Spleen (tissue), 11 donors: ENCODE data around the gene C1QTNF5. TPM values are rescaled to one million over a fixed set of nuclear protein-coding genes. Genes with fewer than 3 reads are reported as not detected.

Source experiments
- DNase-seq: peaks from one replicate; pipeline ENCODE4 v3.0.0-alpha.2; 2020
- H3K27ac ChIP-seq, 8 donors: fragments of 200-600 bp; sonication (generic) in 7 of 8; 1 replicate in 4 of 8; 2 replicates in 4 of 8; pipeline versions ENCODE4 v1.5.0 to v1.8.0; 2016 to 2021; ENCODE audit warnings: inconsistent platforms in 4 of 8, mild to moderate bottlenecking in 4 of 8, moderate library complexity in 1 of 8
- H3K27me3 ChIP-seq, 7 donors: fragments of 200-600 bp; sonication (generic) in 6 of 7; replicated peaks in 1 of 7; 1 replicate in 4 of 7; 2 replicates in 3 of 7; pipeline versions ENCODE4 v1.5.0 to v1.8.0; 2016 to 2021; ENCODE audit warnings: inconsistent platforms in 3 of 7, mild to moderate bottlenecking in 1 of 7
- H3K36me3 ChIP-seq, 6 donors: fragments of 200-600 bp; sonication (generic) in 5 of 6; 1 replicate in 4 of 6; 2 replicates in 2 of 6; pipeline versions ENCODE4 v1.5.0 to v1.8.0; 2016 to 2021; ENCODE audit warnings: inconsistent platforms in 2 of 6
- H3K4me1 ChIP-seq, 6 donors: fragments of 200-600 bp; sonication (generic) in 5 of 6; 1 replicate in 3 of 6; 2 replicates in 3 of 6; pipeline versions ENCODE4 v1.5.0 to v1.8.0; 2016 to 2021; ENCODE audit warnings: inconsistent platforms in 3 of 6
- H3K4me3 ChIP-seq, 8 donors: fragments of 200-600 bp; sonication (generic) in 7 of 8; 1 replicate in 4 of 8; 2 replicates in 4 of 8; pipeline versions ENCODE4 v1.5.0 to v1.8.0; 2016 to 2021; ENCODE audit warnings: inconsistent platforms in 4 of 8, mild to moderate bottlenecking in 4 of 8, moderate library complexity in 2 of 8
- H3K9me3 ChIP-seq, 8 donors: fragments of 200-600 bp; sonication (generic) in 7 of 8; 1 replicate in 4 of 8; 2 replicates in 4 of 8; pipeline versions ENCODE4 v1.5.0 to v1.8.0; 2016 to 2021; ENCODE audit warnings: inconsistent platforms in 4 of 8
- POLR2A ChIP-seq, 3 donors: fragments of 450-650 bp; IDR thresholded peaks; one replicate each; pipeline ENCODE4 v1.5.1; 2017; ENCODE audit warnings: antibody characterized with exemption in 3 of 3, mild to moderate bottlenecking in 1 of 3
- POLR2AphosphoS5 ChIP-seq, 3 donors: sonication (generic); formaldehyde crosslinking; IDR thresholded peaks; one replicate each; pipeline ENCODE4 v1.5.1; 2017; ENCODE audit warnings: antibody characterized with exemption in 3 of 3
- WGBS, 5 donors: extraction: QIAGEN DNeasy Blood & Tissue Kit in 3 of 5; methylation state at CpG; one replicate each; pipeline versions ENCODE4 v1.1.5 to v1.1.7; 2013 to 2018; 5-methylcytosine and 5-hydroxymethylcytosine counted together
- intact Hi-C: fragments of 100-400 bp; cut with DNase I; formaldehyde crosslinking; loops from one replicate; pipeline ENCODE4 v1.15.0; 2023; ENCODE audit warnings: low total_unique reads
- polyA plus RNA-seq, 3 donors: library from polyadenylated mRNA; stranded (reverse); fragments of 200-250 nt; gene quantifications; one replicate each; pipeline ENCODE4 v1.2.1, GENCODE V29; 2013
- total RNA-seq, 7 donors: library from RNA; depleted of rRNA in 3 of 7; stranded (reverse); fragments of >200 nt in 3 of 7; fragmentation: NEBNext Ultra II Directional in 4 of 7; extraction: Animal tissue kit (Norgen Biotek cat#: 25700) in 4 of 7; gene quantifications; one replicate each; pipeline versions ENCODE4 v1.1.0 to v1.2.1, GENCODE V29; 2016 to 2021
- TF ChIP-seq, protein P1 (sequence below), 11 experiments: fragments of 200-600 bp in 7 of 11; fragments of 450-650 bp in 4 of 11; sonication (generic) in 4 of 11; IDR thresholded peaks in 8 of 11; conservative IDR thresholded peaks in 3 of 11; 1 replicate in 7 of 11; 2 replicates in 4 of 11; pipeline versions ENCODE4 v1.4.0 to v1.8.0; 2016 to 2021; ENCODE audit warnings: antibody characterized with exemption in 11 of 11, inconsistent platforms in 4 of 11, mild to moderate bottlenecking in 1 of 11
- donor health status: healthy with polysubstance abuse.
- donor health status: DM: no; HTN: no; CAD: no; lungs with moderate emphysema.
- donor health status: DM: no; HTN: no; CAD: no.
- donor health status: Bipolar disorder and iron deficiency.
- donor health status: healthy.
- donor health status: DM: no; HTN: no; CAD: no.
- donor health status: DM: yes; HTN: yes; CAD: no.

The C1QTNF5 gene
- total and polyA plus RNA-seq, 10 donors = 10.3 to 55.0 (median 29.9) TPM

DNA sequence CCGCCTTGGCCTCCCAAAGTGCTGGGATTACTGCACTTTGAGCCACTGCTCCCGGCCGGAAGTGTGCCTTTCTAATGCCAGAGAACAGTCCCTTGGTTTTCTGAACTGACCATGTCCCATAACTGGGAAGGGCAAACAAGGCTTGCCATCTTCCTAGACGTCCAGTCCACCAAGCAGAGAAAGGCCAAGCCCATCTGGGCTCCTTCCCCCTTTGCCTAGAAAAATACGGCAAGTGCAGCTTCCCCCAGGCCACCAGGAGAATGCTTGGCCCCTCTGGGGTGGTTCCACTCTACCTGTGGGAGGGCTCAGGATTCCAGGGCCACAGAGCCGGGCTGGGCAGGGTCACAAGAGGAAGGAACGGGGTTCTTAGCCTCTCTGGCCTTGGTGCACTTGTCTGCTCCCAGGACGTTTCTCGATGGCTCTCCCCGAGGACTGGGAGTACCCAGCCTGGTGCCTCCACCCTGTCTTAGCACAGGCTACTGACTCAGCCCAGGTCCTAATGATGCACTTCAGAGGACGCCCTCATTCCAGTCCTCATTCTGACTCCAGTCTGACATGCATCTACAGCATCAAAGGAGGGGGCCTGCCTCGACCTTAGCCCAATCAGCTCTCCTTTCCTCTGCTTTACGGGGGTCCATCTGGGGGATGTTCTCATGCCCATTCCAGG is 39.6 kb upstream of the C1QTNF5 start:
- Histone ChIP-seq H3K9me3 (no peaks in the 10 kb centered on the region), H3K27me3 (peaks cover 0 to 44% (median 0%) of the 10 kb centered on the region in 7 donors), H3K4me3 (peak overlapping the region in 1 of 8 donors; percentile 74), H3K36me3 (no peaks in the 10 kb centered on the region), H3K4me1 (peaks cover 0 to 36% (median 19%) of the 10 kb centered on the region in 6 donors), H3K27ac (no peak overlapping the region)
- TF ChIP-seq POLR2AphosphoS5 (IDR thresholded peaks at IDR 0.05) = no peak
- TF ChIP-seq, protein P1, sequence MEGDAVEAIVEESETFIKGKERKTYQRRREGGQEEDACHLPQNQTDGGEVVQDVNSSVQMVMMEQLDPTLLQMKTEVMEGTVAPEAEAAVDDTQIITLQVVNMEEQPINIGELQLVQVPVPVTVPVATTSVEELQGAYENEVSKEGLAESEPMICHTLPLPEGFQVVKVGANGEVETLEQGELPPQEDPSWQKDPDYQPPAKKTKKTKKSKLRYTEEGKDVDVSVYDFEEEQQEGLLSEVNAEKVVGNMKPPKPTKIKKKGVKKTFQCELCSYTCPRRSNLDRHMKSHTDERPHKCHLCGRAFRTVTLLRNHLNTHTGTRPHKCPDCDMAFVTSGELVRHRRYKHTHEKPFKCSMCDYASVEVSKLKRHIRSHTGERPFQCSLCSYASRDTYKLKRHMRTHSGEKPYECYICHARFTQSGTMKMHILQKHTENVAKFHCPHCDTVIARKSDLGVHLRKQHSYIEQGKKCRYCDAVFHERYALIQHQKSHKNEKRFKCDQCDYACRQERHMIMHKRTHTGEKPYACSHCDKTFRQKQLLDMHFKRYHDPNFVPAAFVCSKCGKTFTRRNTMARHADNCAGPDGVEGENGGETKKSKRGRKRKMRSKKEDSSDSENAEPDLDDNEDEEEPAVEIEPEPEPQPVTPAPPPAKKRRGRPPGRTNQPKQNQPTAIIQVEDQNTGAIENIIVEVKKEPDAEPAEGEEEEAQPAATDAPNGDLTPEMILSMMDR (IDR thresholded peaks at IDR 0.05 in 8 of 11, conservative IDR thresholded peaks at IDR 0.05 in 3 of 11) = no peak
- intact Hi-C loops = no loop called here
- WGBS, 5 donors = 69 to 87% (median 79%) methylated on average over 8 to 13 of the region's 13 CpGs
- no peak for DNase-seq

DNA sequence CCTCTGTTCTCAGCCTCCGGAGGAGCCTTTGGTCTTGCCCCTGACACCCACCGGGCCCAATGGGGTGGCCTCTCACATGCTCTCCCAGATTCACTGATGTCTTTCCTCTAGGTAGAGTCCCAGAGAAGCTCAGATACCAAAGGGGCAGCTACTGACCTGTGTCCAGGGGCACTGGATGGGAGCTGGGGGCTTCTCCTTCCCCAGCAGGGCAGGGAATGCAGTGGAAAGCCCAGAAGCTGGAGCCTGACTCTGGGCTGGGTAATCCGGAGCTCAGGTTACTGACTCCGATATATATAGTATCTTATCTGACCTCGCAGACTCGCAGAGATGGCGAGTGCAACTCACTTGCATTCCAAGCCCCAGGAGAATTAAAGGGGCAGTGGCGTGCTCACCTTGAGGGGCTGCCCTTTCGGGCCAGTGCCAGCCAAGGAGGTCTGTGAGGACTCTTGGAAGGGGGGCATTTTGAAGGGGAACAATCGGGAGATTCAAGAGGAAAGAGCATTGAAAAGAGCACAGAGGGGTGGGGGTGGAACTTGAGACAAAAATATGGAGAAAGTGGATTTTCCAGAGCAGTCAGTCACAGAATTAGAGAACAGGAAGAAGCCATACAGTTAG is 38.3 kb upstream of the C1QTNF5 start:
- TF ChIP-seq POLR2A (IDR thresholded peaks at IDR 0.05) (no peak), POLR2AphosphoS5 (IDR thresholded peaks at IDR 0.05) (no peak)
- TF ChIP-seq, protein P1 (IDR thresholded peaks at IDR 0.05 in 8 of 11, conservative IDR thresholded peaks at IDR 0.05 in 3 of 11) = no peak
- intact Hi-C loops = no loop called here
- 71 to 86% (median 84%) methylated on average over 10 of the region's 10 CpGs for WGBS, 5 donors
- no peaks in the 10 kb centered on the region for H3K36me3 ChIP-seq
- no peak overlapping the region for H3K4me3 ChIP-seq
- DNase-seq = no peak
- no peaks in the 10 kb centered on the region for H3K9me3 ChIP-seq
- peaks cover 0 to 41% (median 0%) of the 10 kb centered on the region in 7 donors for H3K27me3 ChIP-seq
- no peak overlapping the region for H3K27ac ChIP-seq
- peaks cover 0 to 49% (median 24%) of the 10 kb centered on the region in 6 donors for H3K4me1 ChIP-seq

DNA sequence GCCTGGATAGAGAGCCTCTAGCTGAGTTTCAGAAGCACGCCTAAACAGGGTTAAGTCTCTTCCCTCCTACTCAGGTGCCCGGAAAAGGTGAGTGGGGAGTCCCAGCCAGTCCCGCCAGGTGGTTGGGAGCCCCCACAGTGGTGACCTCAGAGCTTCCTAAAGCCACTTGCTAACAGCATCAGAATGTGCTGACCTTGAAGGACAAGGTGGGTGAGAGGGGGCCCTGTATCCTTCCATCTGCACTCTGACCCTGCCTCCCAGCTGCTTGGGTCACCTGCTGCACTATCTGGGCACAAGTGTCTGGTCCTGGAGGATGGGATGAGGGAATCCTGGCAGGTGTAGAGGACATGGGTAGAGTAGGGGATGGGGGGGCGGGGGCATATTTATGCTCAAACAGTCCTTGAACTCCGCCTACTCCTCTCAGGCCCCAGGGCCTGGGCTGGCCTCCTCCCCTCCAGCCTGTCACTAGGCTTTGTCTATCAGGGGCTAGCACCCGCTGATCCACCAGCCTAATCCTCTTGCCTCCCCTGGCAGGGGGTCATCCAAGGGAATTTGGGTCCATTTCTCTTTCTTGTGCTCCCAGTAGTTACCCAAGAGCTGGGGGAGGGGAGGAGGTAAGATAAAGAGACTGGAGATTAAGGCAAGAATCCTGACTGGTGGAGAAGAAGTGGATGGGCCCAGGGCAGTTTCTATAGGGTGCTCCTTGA is 37.4 kb upstream of the C1QTNF5 start:
- no peak for DNase-seq
- H3K27me3 ChIP-seq = peaks cover 0 to 38% (median 0%) of the 10 kb centered on the region in 7 donors
- WGBS, 5 donors = 66 to 86% (median 80%) methylated on average over 4 to 6 of the region's 6 CpGs
- no peaks in the 10 kb centered on the region for H3K9me3 ChIP-seq
- H3K4me1 ChIP-seq = peaks cover 0 to 55% (median 27%) of the 10 kb centered on the region in 6 donors
- H3K4me3 ChIP-seq = no peak overlapping the region
- H3K27ac ChIP-seq = no peak overlapping the region
- intact Hi-C loops = no loop called here
- no peaks in the 10 kb centered on the region for H3K36me3 ChIP-seq
- no peak for TF ChIP-seq POLR2AphosphoS5 (IDR thresholded peaks at IDR 0.05)
- TF ChIP-seq POLR2A (IDR thresholded peaks at IDR 0.05) = no peak
- TF ChIP-seq, protein P1 (IDR thresholded peaks at IDR 0.05 in 8 of 11, conservative IDR thresholded peaks at IDR 0.05 in 3 of 11) = no peak
